ENCODE results near the gene HP1BP3.

HP1BP3 gene

DNA sequence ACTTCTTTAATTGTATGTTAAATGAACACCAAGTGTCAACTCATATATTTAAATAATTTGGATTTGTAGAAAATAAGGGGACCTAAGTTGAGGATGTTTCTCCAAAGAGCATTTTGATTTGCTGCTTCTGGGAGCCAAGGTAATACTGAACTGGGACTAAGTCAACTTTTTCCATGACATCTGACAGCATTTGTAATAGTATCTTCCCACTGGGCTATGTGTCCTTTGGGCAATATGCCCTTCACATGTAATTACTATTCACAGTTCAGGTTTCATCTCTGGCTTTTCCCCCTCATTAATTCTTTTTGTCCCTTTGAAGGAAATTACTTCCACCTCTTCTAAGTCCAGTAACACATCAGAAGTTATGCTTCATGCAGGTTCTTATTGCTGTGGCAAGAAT, 36.7 kb upstream of the HP1BP3 start:
- no peak overlapping the region for H3K27ac ChIP-seq
- TF ChIP-seq ZFX (IDR thresholded peaks at IDR 0.05): no peak
- no peak for TF ChIP-seq CTCF (conservative IDR thresholded peaks at IDR 0.05)

DNA sequence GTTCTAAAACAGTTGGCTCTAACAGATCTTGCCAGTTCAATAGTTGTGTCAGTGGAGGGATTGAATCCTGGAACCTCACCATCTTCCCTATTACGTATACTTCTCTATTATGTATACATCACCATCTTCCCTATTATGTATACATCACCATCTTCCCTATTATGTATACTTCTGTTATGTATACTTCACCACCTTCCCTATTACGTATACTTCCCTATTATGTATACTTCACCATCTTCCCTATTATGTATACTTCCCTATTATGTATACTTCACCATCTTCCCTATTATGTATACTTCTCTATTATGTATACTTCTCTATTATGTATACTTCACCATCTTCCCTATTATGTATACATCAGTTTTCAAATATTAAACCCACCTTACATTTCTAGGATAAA, 34.4 kb upstream of the HP1BP3 start:
- no peak for TF ChIP-seq ZFX (IDR thresholded peaks at IDR 0.05)
- TF ChIP-seq CTCF (conservative IDR thresholded peaks at IDR 0.05): no peak
- no peak overlapping the region for H3K27ac ChIP-seq

GRCh38 chr1:20819818-20820217, 32.7 kb upstream of the HP1BP3 start:
- TF ChIP-seq CTCF (conservative IDR thresholded peaks at IDR 0.05): no peak
- no peak for TF ChIP-seq ZFX (IDR thresholded peaks at IDR 0.05)
- H3K27ac ChIP-seq: no peak overlapping the region

DNA sequence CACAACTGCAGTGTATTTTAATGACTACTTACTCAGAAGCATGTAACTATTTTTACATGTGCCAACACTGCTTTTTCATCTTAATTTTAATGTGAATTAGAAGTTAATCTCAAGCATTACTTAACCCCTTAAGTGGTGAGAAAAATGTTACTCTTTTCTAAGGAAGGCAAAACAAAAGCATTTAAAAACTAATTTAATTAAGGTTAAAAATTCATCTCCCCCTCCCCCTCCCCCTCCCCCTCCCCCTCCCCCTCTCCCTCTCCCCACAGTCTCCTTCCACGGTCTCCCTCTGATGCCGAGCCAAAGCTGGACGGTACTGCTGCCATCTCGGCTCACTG, 27.4 kb upstream of the HP1BP3 start:
- H3K27ac ChIP-seq: no peak overlapping the region
- no peak for TF ChIP-seq CTCF (conservative IDR thresholded peaks at IDR 0.05)
- TF ChIP-seq ZFX (IDR thresholded peaks at IDR 0.05): no peak

GRCh38 chr1:20811916-20812315, 24.8 kb upstream of the HP1BP3 start:
- no peak for TF ChIP-seq CTCF (conservative IDR thresholded peaks at IDR 0.05)
- no peak overlapping the region for H3K27ac ChIP-seq

DNA sequence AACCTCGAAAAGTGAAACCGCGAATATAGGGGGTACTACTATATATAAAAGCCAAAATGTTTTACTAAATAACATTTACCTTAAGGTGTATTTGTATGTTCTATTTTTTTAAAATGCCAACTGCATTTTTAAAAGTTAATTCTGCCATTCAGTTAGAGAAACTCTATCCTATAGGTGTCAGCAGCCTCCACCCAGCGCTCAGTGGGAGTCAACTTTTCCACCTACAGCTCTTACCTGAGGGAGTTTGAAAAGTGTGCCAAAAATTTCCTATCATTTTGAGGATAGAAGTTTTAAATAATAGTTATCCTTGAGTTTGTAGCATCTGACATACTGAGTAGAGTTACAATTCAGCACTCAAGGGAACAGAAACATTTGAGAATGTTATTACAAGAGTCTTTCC, 6.1 kb upstream of the HP1BP3 start:
- no peak overlapping the region for H3K27ac ChIP-seq
- TF ChIP-seq ZFX (IDR thresholded peaks at IDR 0.05) (no peak), CTCF (conservative IDR thresholded peaks at IDR 0.05) (no peak)

DNA sequence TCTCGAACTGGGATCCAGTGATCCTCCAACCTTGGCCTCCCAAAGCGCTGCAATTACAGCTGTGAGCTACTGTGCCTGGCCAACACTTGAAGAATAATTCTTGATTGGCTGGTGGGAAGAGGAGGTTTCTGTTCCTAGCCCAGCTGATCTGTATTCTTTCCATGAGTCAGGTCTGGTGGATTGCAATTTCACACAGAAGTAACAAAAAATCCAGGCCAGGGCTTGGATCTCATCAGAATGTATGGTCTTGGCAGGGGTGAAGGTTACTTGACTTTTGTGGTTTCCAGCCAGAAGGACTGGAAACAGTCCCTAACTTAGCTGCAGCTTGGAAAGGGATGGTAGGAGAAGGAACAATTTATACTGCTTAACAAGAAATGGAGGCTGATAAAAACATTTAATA, 5.1 kb upstream of the HP1BP3 start:
- TF ChIP-seq ZFX (IDR thresholded peaks at IDR 0.05) (no peak), CTCF (conservative IDR thresholded peaks at IDR 0.05) (no peak)
- H3K27ac ChIP-seq: no peak overlapping the region
